Loucy (cell line): ENCODE measurements around the gene TSHZ2.

Experiments
- EZH2phosphoT487 ChIP-seq: fragments of 200-600 bp; IDR thresholded peaks from 2 replicates; pipeline ENCODE4 v1.6.1; 2018; ENCODE audit warnings: antibody characterized with exemption, mild to moderate bottlenecking, moderate library complexity, borderline replicate concordance
- TF ChIP-seq, protein P1 (sequence below): fragments of 200-600 bp; sonication (generic); conservative IDR thresholded peaks from 2 replicates; pipeline ENCODE4 v1.5.1; 2014; ENCODE audit warnings: mild to moderate bottlenecking, antibody characterized with exemption, low read length

DNA sequence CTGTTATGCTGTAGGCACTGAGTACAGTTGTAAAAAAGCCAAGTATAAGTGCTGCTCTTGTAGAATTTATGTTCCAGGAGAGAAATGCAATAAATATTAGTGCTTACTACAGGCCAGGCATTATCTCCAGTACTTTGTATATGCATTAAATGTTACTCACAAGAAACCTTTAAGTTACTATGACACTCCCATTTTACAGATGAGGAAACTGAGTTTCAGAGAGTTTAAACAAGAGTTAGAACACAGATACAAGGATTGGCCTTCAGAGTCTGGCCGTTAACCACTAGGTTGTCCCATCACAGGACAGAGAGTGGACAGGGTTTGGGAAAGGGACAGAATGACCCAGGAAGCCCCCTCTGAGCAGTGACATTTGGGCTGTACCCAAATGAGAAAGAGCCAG is 347.0 kb downstream of the TSHZ2 start:
- TF ChIP-seq, protein P1, sequence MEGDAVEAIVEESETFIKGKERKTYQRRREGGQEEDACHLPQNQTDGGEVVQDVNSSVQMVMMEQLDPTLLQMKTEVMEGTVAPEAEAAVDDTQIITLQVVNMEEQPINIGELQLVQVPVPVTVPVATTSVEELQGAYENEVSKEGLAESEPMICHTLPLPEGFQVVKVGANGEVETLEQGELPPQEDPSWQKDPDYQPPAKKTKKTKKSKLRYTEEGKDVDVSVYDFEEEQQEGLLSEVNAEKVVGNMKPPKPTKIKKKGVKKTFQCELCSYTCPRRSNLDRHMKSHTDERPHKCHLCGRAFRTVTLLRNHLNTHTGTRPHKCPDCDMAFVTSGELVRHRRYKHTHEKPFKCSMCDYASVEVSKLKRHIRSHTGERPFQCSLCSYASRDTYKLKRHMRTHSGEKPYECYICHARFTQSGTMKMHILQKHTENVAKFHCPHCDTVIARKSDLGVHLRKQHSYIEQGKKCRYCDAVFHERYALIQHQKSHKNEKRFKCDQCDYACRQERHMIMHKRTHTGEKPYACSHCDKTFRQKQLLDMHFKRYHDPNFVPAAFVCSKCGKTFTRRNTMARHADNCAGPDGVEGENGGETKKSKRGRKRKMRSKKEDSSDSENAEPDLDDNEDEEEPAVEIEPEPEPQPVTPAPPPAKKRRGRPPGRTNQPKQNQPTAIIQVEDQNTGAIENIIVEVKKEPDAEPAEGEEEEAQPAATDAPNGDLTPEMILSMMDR = no peak
- no peak for TF ChIP-seq EZH2phosphoT487
